AG10803 (cell line): ENCODE data around the gene MITF.

Source experiments
- DNase-seq: peaks from one replicate; pipeline ENCODE4 v3.0.0; 2010; ENCODE audit warnings: low read depth
- H3K4me3 ChIP-seq: 2 replicates; pipeline ENCODE4 v1.5.1; 2011; ENCODE audit warnings: mild to moderate bottlenecking, low read length, control low read depth
- CTCF ChIP-seq: conservative IDR thresholded peaks from 2 replicates; pipeline ENCODE4 v1.5.1; 2011; ENCODE audit warnings: mild to moderate bottlenecking, low read length, control low read depth, inconsistent platforms

MITF gene

GRCh38 chr3:69864141-69864540, 124.9 kb downstream of the MITF start:
- no peak for TF ChIP-seq CTCF
- no peak for DNase-seq
- H3K4me3 ChIP-seq: no peak overlapping the region

GRCh38 chr3:69864766-69865165, 125.5 kb downstream of the MITF start:
- no peak overlapping the region for H3K4me3 ChIP-seq
- no peak for DNase-seq
- no peak for TF ChIP-seq CTCF

- H3K4me3 ChIP-seq: no peak overlapping the region
- no peak for DNase-seq
- no peak for TF ChIP-seq CTCF
These were observed 126.8 kb downstream of the MITF start for GRCh38 chr3:69865925-69866679.

- TF ChIP-seq CTCF: no peak
- H3K4me3 ChIP-seq: no peak overlapping the region
- DNase-seq: peak; percentile 21
These were observed 127.9 kb downstream of the MITF start for GRCh38 chr3:69866988-69867720.

- DNase-seq: peak; percentile 53
- no peak overlapping the region for H3K4me3 ChIP-seq
- TF ChIP-seq CTCF: no peak
These were observed 128.8 kb downstream of the MITF start for GRCh38 chr3:69867941-69868505.

GRCh38 chr3:69868841-69869420, 129.7 kb downstream of the MITF start:
- H3K4me3 ChIP-seq: no peak overlapping the region
- DNase-seq: no peak
- no peak for TF ChIP-seq CTCF
